Common myeloid progenitor, CD34-positive (primary cell): ENCODE measurements around the gene BRIX1.

ENCODE experiments used
- CTCF ChIA-PET: fragments of 350-600 bp; sonication (Branson Sonifier 250); formaldehyde crosslinking; loops from one replicate; lab custom pipeline; 2021; ENCODE audit warnings: antibody characterized with exemption; lab: Charles Lee
- POLR2A ChIA-PET: fragments of 350-600 bp; sonication (Branson Sonifier 250); formaldehyde crosslinking; loops from one replicate; lab custom pipeline; 2021; ENCODE audit warnings: antibody characterized with exemption; lab: Charles Lee
- DNase-seq, 3 donors: peaks; one replicate each; pipeline versions ENCODE4 v3.0.0 to v3.0.0-alpha.2; 2013
- H3K27ac ChIP-seq, 2 experiments: 1 replicate in 1 of 2; 2 replicates in 1 of 2; pipeline ENCODE4 v1.7.0; 2013; ENCODE audit warnings: inconsistent platforms in 2 of 2, low read length in 2 of 2, mild to moderate bottlenecking in 2 of 2, low read depth in 1 of 2, moderate library complexity in 1 of 2; ENCODE audit not compliant: severe bottlenecking in 2 of 2, insufficient read depth in 1 of 2, poor library complexity in 1 of 2
- H3K27me3 ChIP-seq, 5 experiments: replicated peaks in 2 of 5; 1 replicate in 3 of 5; 2 replicates in 2 of 5; pipeline versions ENCODE4 v1.6.1 to v1.7.0; 2013; ENCODE audit warnings: low read length in 4 of 5, mild to moderate bottlenecking in 2 of 5, moderate library complexity in 2 of 5, inconsistent platforms in 1 of 5; ENCODE audit not compliant: insufficient read depth in 5 of 5, control insufficient read depth in 4 of 5
- H3K36me3 ChIP-seq, 4 experiments: 1 replicate in 2 of 4; 2 replicates in 2 of 4; pipeline versions ENCODE4 v1.6.1 to v1.7.0; 2013; ENCODE audit warnings: low read length in 3 of 4, control low read depth in 1 of 4, mild to moderate bottlenecking in 1 of 4; ENCODE audit not compliant: control insufficient read depth in 4 of 4, insufficient read depth in 4 of 4
- H3K4me1 ChIP-seq, 4 experiments: 1 replicate in 3 of 4; 2 replicates in 1 of 4; pipeline versions ENCODE4 v1.6.1 to v1.7.1; 2013; ENCODE audit warnings: low read length in 3 of 4, mild to moderate bottlenecking in 3 of 4, control low read depth in 1 of 4, inconsistent platforms in 1 of 4, moderate library complexity in 1 of 4; ENCODE audit not compliant: control insufficient read depth in 4 of 4, insufficient read depth in 4 of 4; ENCODE audit errors: control extremely low read depth in 1 of 4
- H3K4me3 ChIP-seq, 7 experiments: 1 replicate in 4 of 7; 2 replicates in 3 of 7; pipeline versions ENCODE4 v1.5.1 to v1.7.0; 2013; ENCODE audit warnings: mild to moderate bottlenecking in 7 of 7, low read length in 6 of 7, moderate library complexity in 6 of 7, inconsistent platforms in 2 of 7, low read depth in 2 of 7, control low read depth in 1 of 7; ENCODE audit not compliant: insufficient read depth in 4 of 7, control insufficient read depth in 1 of 7; ENCODE audit errors: extremely low read depth in 1 of 7
- H3K9me3 ChIP-seq, 5 experiments: 1 replicate in 4 of 5; 2 replicates in 1 of 5; pipeline versions ENCODE4 v1.6.1 to v1.7.1; 2013; ENCODE audit warnings: low read length in 4 of 5, mild to moderate bottlenecking in 2 of 5, inconsistent platforms in 1 of 5, low read depth in 1 of 5, moderate library complexity in 1 of 5; ENCODE audit not compliant: control insufficient read depth in 4 of 5, insufficient read depth in 2 of 5; ENCODE audit errors: control extremely low read depth in 1 of 5
- WGBS: methylation state at CpG from one replicate; pipeline ENCODE4 v1.1.5; 2013; ENCODE audit not compliant: insufficient coverage; 5-methylcytosine and 5-hydroxymethylcytosine counted together

The BRIX1 gene

DNA sequence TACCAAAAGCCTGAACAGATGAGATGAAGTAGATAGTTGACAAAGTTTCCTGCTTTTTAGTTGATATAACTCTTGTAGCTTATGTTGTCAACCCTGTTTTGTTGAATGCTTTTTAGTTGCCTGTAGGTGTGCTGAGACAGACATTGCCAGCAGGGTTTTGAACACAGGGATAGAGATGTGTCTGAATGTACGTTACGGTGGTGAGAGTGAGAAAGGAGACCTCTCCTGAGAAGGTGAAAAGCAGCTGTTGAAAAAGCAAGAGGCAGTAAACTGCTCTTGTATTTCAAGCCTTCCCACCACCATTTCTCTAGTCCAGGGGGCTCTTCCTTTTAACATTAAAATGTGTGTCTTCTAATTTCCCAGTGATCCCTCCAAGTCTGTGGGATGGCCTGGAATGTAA lies 28.5 kb downstream of the BRIX1 start:
- peaks cover 19 to 60% (median 40%) of the 10 kb centered on the region in 4 experiments for H3K36me3 ChIP-seq
- WGBS: no CpG with 5 or more reads among the region's 2 CpGs
- DNase-seq: no peak
- no peak overlapping the region for H3K4me3 ChIP-seq
- no peaks in the 10 kb centered on the region for H3K4me1 ChIP-seq
- no peak overlapping the region for H3K27ac ChIP-seq
- CTCF ChIA-PET: interaction anchor here (1.1 kb wide), 1 partner anchor 9 kb away, joined by 3 read pairs; no protein-coding TSS in a partner anchor
- H3K9me3 ChIP-seq: no peaks in the 10 kb centered on the region
- POLR2A ChIA-PET: no interaction called here
- H3K27me3 ChIP-seq: no peaks in the 10 kb centered on the region

DNA sequence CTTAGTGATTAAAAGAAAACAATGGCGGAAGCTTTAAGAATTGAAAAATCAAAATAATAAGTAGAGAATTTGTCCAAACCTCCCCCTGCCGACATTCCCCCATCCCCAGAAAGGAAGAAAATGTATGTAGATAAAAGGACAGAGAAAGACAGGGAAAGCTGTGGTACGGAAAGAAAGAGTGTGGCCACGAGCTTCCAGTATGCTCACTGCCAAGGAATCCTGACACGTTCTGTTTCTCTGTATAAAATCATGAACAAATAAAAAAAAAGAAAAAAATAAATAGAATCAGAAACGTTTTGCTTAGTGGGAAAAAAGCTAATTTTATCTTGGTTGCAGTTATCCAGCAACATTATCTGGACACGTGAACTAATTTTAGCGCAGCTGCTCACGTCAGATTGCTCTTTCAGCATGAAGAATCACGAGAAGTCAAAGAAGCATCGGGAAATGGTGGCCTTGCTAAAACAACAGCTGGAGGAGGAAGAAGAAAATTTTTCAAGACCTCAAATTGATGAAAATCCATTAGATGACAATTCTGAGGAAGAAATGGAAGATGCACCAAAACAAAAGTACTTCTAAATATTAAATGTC lies 29.0 kb downstream of the BRIX1 start:
- H3K4me1 ChIP-seq: no peaks in the 10 kb centered on the region
- ChIA-PET CTCF (interaction anchor here (1.1 kb wide), 1 partner anchor 10 kb away, joined by 3 read pairs; no protein-coding TSS in a partner anchor), POLR2A (interaction anchor here (1.1 kb wide), 1 partner anchor 14 kb away, joined by 5 read pairs; no protein-coding TSS in a partner anchor)
- H3K9me3 ChIP-seq: no peaks in the 10 kb centered on the region
- no peak overlapping the region for H3K27ac ChIP-seq
- no peaks in the 10 kb centered on the region for H3K27me3 ChIP-seq
- no peak for DNase-seq
- no peak overlapping the region for H3K4me3 ChIP-seq
- WGBS: 97% methylated on average over 7 of the region's 11 CpGs
- peaks cover 19 to 60% (median 41%) of the 10 kb centered on the region in 4 experiments for H3K36me3 ChIP-seq

- Histone ChIP-seq H3K4me1 (no peaks in the 10 kb centered on the region), H3K27me3 (no peaks in the 10 kb centered on the region), H3K36me3 (peaks cover 7 to 17% (median 14%) of the 10 kb centered on the region in 4 experiments), H3K27ac (no peak overlapping the region), H3K4me3 (no peak overlapping the region), H3K9me3 (no peaks in the 10 kb centered on the region)
- WGBS: no CpG with 5 or more reads among the region's 1 CpG
- no peak for DNase-seq
- ChIA-PET POLR2A (no interaction called here), CTCF (interaction anchor here (0.7 to 1.3 kb wide), 3 partner anchors 12 to 45 kb away, joined by 3 to 7 read pairs (median 3); no protein-coding TSS in a partner anchor)
These were observed 41.8 kb downstream of the BRIX1 start for GRCh38 chr5:34957321-34957720.

GRCh38 chr5:34957857-34958690 lies 42.6 kb downstream of the BRIX1 start:
- peaks cover 7 to 16% (median 12%) of the 10 kb centered on the region in 4 experiments for H3K36me3 ChIP-seq
- peak; percentile 13 to 35 (median 33) for DNase-seq
- ChIA-PET POLR2A (no interaction called here), CTCF (interaction anchor here (0.7 to 1.3 kb wide), 5 partner anchors 9 to 831 kb away, joined by 3 read pairs; no protein-coding TSS in a partner anchor)
- H3K27me3 ChIP-seq: no peaks in the 10 kb centered on the region
- no peaks in the 10 kb centered on the region for H3K9me3 ChIP-seq
- no peaks in the 10 kb centered on the region for H3K4me1 ChIP-seq
- H3K4me3 ChIP-seq: no peak overlapping the region
- H3K27ac ChIP-seq: no peak overlapping the region
- WGBS: 100% methylated on average over 1 of the region's 5 CpGs

DNA sequence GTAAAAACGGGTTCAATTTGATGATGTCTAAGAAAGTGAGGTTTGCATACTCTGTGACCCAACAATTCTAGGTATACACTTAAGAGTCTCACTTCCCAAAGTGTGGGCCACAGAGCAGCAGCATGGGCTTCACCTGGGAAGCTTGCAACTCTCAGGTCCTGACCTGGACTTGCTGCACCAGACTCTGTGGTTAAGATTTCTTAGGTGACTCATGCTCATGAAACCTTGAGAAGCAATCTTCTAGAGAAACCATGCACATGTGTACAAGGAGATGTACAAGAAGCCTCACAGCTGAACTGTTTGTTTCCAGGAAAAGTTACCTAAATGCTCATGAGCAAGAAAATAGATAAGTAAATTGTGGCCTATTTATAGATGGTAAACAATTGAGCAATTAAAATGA lies 43.8 kb downstream of the BRIX1 start:
- ChIA-PET POLR2A (no interaction called here), CTCF (no interaction called here)
- Histone ChIP-seq H3K9me3 (no peaks in the 10 kb centered on the region), H3K36me3 (peaks cover 6 to 11% (median 9%) of the 10 kb centered on the region in 4 experiments), H3K4me1 (no peaks in the 10 kb centered on the region), H3K27me3 (no peaks in the 10 kb centered on the region), H3K4me3 (no peak overlapping the region), H3K27ac (no peak overlapping the region)
- DNase-seq: peak in 2 of 3 donors; percentile 3 to 12
- WGBS: no CpG with 5 or more reads among the region's 1 CpG

- 100% methylated on average over 2 of the region's 4 CpGs for WGBS
- CTCF ChIA-PET: interaction anchor here (1.0 kb wide), 1 partner anchor 9 kb away, joined by 3 read pairs; no protein-coding TSS in a partner anchor
- DNase-seq: no peak
- H3K9me3 ChIP-seq: peaks cover 2 to 6% (median 3%) of the 10 kb centered on the region in 5 experiments
- H3K27me3 ChIP-seq: no peaks in the 10 kb centered on the region
- POLR2A ChIA-PET: no interaction called here
- H3K36me3 ChIP-seq: peaks cover 0 to 2% (median 0%) of the 10 kb centered on the region in 4 experiments
- H3K4me3 ChIP-seq: no peak overlapping the region
- no peak overlapping the region for H3K27ac ChIP-seq
- no peaks in the 10 kb centered on the region for H3K4me1 ChIP-seq
These were observed 52.0 kb downstream of the BRIX1 start for GRCh38 chr5:34967540-34967939.
